ENCODE results near the gene ADCY7.

DNA sequence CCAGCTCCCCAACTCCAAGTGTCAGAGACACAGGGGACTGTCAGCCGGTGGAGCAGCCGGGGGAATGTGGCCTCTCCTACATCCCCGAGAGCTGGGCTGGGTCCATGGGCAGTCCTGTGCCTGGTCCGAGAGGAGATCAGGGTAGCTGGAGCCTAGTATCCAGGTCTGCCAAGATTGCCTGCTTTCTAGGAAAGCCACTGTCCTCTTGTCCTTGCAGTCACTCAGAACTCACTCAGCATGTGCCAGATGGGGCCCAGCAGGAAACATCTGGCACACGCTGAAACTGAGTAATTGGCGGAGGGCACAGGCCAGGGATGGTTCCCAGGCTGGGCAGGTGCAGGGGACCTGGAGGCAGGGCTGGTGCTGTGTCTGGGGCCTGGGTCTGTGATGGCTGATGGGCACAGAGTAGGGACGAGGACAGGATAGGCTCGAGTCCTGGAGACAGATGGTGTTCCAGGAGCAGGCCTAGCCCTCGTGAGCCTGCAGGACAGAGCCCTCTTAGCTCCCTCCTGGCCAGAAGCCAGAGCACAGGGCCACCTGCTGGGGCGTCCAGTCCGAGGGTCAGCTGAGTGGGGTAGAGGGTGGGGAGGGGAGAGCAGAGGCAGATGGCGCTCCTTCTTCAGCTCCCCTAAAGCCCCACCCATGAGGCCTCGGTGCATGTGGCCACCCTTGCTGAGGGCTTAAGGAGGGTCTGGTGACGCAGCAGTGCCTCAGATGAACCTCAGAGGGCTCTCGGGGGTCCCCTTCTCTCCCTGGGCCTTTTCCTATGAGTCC, 31.1 kb downstream of the ADCY7 start:
- TF ChIP-seq, protein P1, sequence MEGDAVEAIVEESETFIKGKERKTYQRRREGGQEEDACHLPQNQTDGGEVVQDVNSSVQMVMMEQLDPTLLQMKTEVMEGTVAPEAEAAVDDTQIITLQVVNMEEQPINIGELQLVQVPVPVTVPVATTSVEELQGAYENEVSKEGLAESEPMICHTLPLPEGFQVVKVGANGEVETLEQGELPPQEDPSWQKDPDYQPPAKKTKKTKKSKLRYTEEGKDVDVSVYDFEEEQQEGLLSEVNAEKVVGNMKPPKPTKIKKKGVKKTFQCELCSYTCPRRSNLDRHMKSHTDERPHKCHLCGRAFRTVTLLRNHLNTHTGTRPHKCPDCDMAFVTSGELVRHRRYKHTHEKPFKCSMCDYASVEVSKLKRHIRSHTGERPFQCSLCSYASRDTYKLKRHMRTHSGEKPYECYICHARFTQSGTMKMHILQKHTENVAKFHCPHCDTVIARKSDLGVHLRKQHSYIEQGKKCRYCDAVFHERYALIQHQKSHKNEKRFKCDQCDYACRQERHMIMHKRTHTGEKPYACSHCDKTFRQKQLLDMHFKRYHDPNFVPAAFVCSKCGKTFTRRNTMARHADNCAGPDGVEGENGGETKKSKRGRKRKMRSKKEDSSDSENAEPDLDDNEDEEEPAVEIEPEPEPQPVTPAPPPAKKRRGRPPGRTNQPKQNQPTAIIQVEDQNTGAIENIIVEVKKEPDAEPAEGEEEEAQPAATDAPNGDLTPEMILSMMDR (conservative IDR thresholded peaks at IDR 0.05): no peak
- no peak for TF ChIP-seq ZFX (IDR thresholded peaks at IDR 0.05)

All from C4-2B (cell line).